ENCODE data around the gene FH.

Gene FH

GRCh38 chr1:241459186-241459802 is 60.3 kb downstream of the FH start:
- no peak for TF ChIP-seq CTCF (IDR thresholded peaks at IDR 0.05; ENCODE audit: extremely low read depth, missing control alignments)
- DNase-seq (ENCODE audit: low spot score) = no peak

- DNase-seq (ENCODE audit: low spot score) = no peak
- TF ChIP-seq CTCF (IDR thresholded peaks at IDR 0.05; ENCODE audit: extremely low read depth, missing control alignments) = no peak
Observed at GRCh38 chr1:241457421-241457820, 62.1 kb downstream of the FH start.

- no peak for DNase-seq (ENCODE audit: low spot score)
Observed at GRCh38 chr1:241456743-241457142, 62.8 kb downstream of the FH start.

GRCh38 chr1:241453732-241454131 is 65.8 kb downstream of the FH start:
- no peak for DNase-seq (ENCODE audit: low spot score)
- no peak for TF ChIP-seq CTCF (IDR thresholded peaks at IDR 0.05; ENCODE audit: extremely low read depth, missing control alignments)

More at GRCh38 chr1:241456743-241457142, 62.8 kb downstream of the FH start:
- no peak for TF ChIP-seq CTCF (IDR thresholded peaks at IDR 0.05; ENCODE audit: extremely low read depth, missing control alignments)

GRCh38 chr1:241451956-241452355 is 67.6 kb downstream of the FH start:
- no peak for TF ChIP-seq CTCF (IDR thresholded peaks at IDR 0.05; ENCODE audit: extremely low read depth, missing control alignments)
- no peak for DNase-seq (ENCODE audit: low spot score)
